G401.6 (cell line): ENCODE data around the gene ARHGAP25.
A peak's percentile ranks its signal among the peaks of the same experiment; 100 is the strongest.

Experiments
- FAIRE-seq: peaks from 2 replicates; lab custom pipeline; 2012; peaks lifted over from hg19 to GRCh38; lab: Jason Lieb, UNC

The ARHGAP25 gene, protein sequence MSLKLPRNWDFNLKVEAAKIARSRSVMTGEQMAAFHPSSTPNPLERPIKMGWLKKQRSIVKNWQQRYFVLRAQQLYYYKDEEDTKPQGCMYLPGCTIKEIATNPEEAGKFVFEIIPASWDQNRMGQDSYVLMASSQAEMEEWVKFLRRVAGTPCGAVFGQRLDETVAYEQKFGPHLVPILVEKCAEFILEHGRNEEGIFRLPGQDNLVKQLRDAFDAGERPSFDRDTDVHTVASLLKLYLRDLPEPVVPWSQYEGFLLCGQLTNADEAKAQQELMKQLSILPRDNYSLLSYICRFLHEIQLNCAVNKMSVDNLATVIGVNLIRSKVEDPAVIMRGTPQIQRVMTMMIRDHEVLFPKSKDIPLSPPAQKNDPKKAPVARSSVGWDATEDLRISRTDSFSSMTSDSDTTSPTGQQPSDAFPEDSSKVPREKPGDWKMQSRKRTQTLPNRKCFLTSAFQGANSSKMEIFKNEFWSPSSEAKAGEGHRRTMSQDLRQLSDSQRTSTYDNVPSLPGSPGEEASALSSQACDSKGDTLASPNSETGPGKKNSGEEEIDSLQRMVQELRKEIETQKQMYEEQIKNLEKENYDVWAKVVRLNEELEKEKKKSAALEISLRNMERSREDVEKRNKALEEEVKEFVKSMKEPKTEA

DNA sequence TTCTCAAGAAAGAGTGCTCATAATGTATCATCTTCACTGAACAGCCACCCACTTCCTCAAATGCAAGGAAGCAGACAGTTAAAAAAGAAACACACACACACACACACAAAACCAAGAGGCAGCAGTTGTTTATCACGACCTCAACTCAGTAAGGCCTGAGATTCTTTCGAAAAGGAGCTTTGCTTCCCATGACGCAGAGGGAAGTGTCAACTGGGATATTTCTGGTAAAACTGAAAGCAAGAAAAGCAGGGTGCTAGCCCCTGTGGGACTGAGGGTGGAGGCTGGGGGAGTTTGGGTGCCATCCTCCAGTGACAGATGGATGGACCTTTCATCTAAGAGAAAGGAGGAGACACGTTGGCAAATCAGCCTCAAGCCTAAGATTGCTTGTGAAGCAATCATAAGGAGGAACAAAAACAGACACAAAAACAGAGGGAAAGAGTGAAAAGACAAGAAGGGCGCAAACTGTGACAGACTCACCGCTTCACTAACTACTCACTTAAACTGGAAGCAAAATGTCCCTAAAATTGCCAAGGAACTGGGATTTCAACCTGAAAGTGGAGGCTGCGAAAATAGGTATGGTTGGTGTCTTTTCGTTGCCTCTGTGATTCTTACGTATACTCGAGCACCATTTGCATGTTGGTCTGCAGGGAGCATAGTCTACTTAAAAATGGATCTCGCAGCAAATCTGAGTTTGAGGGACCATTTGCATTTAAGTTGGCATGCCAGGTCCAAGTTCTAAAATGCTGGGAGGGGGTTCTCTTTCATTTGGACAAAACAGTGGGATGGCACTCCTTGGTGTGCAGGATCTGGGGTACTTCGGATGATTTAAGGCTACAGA lies at the start of gene ARHGAP25:
Gene ARHGAP25 (plus strand): TSS at position 124 of the 838 bp plus-strand sequence. CDS start 389 bp downstream, at position 513.
- no peak for FAIRE-seq

DNA sequence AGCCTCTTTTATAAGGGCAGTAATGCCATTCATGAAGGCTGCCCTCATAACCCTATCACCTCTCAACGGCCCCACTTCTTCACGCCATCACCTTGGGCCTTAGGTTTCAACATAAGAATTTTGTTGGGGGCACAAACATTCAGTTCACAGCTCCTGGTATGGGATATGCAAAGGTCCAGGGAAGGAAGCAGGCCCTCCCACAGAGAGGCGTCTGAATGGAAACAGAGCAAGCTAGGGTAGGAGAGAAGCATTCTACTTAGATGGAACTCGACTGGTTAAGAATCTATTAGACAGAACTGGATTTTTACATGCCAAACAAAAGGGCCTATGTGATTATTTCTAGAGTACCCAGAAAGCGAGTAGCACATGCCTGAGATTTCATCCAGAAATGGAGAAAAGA lies 48.4 kb upstream of the ARHGAP25 start:
- FAIRE-seq, result no peak

DNA sequence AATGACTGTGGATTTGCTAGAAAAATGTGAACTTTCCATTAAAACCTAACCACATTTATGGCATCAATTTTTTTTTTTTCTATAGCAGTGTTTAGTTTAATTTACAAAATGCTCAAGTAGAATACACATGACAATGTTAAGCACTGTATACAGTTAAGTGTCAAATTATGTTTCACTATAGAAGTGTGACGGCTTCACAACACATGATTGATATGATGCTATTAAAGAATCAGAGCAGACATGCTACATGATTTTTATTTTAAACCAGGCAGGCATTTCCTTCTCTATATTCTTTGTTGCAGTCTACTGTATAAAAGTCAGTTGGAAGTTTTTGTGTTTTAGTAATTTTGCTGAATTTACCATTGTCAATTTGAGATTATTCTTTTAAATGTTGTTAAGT lies 47.6 kb upstream of the ARHGAP25 start:
- FAIRE-seq, result no peak

DNA sequence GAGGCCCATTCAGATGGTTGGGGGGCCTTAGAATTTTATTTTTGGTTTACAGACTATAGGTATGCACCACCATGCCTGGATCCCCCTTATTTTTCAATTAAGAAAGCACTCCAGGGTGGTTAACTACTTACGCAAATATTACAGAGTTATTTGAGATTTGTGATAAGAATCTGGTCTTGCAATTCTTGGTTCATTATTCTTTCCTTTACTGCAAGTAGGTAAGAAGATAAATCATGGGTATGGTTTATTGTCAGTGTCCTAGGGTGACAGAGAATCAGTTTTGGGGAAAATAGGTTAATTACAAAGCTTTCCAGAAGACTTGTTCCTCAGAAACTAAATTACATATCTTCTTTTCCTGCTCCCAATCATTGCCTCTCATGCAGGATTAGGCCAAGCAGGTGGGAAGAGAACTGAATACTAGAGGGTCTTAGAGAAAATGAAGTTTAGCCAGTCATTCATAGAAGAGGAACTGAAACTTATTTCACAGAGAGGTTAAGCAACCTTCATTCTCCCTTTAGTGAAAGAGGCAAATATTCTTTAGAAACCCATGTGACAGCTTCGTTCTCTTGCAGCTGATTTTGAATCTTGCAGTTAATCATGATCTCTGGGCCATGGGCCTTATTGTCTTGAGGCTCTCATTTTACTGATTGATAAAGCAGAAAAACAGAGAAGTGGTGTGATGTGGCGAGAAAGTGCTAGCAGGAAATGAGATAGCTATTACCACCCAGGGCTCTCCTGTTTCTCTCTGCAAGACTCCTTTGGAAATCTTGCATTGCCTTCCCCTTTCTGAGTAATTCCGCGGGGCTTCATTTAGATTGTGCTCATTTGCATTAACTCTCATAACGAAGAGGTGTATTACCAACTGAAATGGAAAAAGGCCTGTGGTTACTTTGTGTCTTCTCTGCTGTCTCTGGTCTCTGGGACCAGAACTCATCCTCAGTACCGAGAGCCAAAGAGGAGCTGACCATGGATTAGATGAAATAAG lies 44.8 kb upstream of the ARHGAP25 start:
- no peak for FAIRE-seq

DNA sequence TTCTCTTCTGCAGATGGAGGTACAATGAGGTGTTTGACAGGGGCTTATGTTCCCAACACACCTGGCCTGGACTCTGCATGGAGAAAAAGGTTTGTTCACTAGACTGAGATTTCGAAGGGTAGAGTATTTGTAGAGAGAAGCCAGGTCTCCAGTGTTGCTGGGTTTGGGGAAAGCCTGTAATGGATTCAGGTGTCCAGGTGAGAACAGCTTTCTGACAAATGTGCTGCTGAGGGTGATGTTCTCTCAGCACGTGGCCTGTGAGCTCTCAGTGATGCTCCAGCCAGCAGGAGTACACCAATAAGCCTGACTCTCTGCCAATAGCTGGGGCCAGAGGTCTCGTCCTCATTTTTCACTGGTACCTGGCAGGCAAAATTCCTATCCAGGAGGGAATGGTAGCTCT lies 43.8 kb upstream of the ARHGAP25 start:
- no peak for FAIRE-seq

DNA sequence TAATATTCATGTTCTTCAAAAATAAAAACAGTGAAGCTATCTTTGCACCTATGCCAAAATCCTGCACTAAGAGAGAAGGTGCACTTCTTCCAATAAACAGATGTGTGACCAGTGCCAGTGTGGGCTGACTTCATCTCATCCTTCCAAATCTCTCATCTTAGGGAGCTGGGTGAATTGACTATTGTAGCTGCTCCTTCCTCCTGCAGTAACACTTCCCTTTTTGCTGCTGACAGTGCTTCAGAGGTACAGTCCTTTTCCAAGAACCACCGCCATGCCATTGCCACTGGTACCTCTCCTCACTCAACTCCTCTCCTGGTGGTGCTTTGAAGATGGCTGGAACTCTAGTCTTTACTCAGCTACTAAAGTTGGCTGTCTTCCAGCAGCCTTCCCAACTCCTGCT lies 42.1 kb upstream of the ARHGAP25 start:
- no peak for FAIRE-seq

DNA sequence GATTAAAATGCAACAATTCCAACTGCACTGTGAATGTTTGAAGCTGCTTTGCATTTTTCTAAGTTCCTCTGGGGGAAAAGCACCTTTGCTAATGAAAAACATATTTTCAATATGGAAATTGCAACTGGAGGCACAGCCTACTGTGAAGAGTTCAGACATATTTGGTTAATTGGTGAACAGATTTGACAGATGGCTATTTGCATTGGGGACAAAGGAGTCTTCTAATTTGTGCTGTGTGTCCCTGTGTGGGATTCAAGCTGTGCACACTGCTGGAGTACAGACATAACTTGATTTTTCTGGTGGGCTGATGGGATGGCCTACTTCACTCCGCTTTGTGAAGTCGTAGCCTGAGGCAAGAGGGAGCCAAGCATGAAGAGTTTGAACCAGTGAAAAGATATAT lies 40.7 kb upstream of the ARHGAP25 start:
- FAIRE-seq, result no peak

DNA sequence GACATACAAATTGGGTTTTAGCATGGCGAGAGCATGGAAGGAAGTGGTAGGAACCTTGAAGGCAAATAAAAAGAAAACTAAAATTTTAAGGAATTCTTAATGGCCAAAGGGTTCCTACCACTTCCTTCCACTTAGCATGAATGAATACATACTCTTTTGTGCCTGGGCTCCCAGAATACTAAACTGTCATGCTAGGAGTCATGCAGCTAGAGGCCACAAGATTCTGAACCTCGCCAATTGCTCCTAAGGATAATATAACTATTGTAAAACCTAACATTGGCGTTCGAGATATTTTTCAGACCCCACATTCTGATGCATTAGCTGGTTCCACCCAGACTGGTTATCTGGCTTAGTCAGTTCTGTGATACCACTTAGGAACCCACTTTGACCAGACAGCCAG lies 38.6 kb upstream of the ARHGAP25 start:
- no peak for FAIRE-seq

DNA sequence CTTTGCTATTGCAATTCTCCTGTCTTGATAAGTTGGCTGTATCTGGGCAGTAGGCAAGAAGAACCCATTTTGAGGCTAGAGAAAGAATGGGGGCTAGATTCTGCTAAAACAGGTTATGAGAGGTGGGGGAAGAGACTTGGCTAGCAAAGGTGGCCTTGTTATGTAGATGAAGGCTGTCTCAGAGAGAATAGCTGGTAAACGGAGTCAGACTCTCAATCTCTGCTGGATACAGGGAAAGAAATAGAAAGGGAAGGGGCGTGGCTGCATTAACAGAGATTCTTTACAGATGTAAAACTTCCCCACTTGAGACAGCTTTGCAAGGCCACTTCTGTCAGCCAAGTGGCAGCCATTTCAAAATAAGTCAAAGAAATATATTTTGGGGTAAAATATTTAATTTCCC lies 38.1 kb upstream of the ARHGAP25 start:
- FAIRE-seq, result no peak

DNA sequence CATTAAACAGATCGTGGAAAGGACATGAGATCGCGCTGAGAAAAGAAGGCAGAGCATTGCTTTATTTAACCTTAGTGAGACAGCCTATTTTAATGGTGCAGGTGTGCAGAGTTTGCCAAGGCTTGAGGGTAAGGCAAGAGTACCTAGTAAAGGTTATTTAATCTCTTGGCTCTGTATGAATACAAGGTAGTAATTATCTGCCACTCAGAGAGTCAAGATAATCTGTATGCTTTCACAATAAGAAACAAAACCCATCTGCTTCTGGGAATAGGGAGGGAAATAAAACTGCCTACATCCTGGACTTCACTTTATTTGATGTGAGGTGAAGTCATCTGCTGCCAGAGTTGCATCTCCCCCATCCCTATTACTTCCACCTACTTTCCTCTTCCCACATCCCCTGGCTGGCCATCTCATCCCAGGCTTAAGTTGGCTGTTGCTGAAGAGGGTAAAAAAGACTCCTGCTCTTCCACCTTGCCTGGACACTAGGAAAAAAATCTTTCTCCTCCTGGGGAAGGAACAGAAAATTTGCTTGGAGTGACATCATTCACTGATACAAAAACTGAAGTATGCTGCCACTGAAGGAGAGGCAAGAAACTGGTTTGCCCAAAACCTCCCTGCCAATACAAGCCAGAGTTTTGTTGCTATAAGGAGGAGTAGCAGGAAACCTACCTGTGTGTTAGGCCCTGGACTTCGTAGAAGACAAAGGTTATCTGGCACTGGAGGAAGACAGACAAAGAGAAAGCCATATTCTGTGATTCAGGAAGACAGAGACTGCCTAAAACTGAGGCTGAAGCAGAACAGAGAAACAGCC lies 35.8 kb upstream of the ARHGAP25 start:
- FAIRE-seq, result no peak

DNA sequence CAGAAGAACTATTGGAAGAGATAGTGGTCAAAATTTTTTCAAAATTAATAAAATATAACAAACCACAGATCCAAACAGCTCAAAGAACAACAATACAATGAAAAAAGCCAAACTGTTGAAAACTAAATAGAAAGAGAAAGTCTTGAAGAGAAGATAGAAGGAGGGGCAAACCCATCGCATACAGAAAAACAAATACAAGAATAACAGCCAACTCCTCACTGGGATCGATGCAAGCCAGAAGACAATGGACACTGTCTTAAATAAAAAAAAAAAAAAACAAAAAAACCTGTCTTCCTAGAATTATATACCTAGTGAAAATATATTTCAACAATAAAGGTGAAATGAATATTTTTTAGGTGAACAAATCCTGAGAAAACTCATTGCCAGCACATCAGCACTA lies 34.1 kb upstream of the ARHGAP25 start:
- FAIRE-seq, result no peak

DNA sequence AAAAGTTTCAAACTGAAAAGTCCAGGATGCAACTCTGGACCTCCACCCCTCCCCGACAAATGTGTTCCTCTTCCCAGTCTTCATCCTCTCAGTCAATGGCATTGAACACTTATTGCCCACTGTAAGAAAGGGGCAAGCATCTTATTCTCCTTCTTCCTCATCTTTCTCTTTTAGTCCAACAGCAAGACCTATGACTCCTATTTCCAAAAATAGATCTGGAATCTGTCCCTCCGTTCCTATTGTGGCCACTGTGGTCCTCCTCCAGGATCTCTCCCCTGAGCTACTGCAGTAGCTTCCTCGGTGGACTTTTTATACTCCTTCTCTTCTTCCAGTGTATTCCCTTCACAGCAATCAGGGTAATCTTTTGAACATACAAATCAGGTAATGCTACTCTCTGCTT lies 28.0 kb upstream of the ARHGAP25 start:
- FAIRE-seq, result no peak

DNA sequence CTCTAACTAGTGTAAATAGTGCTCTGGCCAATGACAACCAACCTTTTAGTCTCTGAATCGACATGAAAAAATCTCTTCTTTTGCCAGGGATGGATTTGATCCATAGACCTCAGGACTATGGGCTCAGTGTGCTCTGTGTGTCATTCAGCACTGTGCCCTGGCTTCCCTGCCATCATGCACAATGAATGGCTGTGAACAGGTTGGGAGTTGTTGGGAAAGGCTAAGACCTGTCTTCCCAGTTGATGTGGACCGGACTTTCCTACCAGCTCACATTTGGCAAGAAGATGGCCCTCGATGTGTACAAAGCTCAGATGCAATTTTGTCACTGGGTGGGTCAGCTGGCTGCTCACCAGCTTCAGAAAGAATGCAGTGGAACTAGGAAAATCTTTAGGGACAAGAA lies 26.0 kb upstream of the ARHGAP25 start:
- no peak for FAIRE-seq

DNA sequence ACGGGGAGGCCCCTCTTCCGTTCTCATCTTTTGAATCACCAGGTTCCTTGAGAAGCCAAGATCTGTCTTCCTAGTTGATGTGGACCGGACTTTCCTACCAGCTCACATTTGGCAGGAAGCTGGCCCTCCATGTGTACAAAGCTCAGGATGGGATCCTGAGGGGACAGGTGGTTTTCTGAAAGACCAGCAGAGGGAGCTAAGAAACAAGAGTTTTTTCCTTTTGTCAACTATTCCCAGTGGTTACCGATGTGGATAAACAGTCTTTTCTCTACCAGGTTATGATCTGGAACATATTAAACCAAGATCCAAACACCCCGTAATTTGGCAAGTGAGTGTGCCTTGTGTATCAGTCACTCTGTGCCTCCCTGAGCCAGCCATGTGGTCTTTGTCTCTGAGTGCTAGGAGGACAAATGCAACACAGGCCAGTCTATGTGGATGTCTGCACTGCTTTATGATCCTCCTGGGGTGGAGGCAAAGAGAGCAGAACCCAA lies 25.1 kb upstream of the ARHGAP25 start:
- FAIRE-seq, result peak; percentile 6

DNA sequence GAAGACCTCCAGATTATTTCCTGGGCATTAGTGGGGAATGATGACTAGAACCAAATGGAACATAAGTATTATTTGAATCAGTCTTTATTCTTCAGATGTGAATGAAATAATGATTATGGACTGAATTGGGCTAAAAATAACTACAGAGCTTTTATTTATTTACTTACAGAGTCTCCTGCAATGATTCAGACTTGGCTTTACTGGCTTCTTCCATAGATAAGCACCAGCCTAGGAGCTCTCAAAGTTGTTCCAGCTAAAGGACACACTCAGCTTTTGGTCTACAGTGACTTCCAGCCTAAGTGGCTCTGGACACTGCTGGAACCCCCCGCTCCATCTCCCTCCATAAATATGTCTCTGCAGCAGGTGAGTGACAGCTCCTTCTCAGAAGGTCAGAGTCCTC lies 24.3 kb upstream of the ARHGAP25 start:
- FAIRE-seq, result no peak

DNA sequence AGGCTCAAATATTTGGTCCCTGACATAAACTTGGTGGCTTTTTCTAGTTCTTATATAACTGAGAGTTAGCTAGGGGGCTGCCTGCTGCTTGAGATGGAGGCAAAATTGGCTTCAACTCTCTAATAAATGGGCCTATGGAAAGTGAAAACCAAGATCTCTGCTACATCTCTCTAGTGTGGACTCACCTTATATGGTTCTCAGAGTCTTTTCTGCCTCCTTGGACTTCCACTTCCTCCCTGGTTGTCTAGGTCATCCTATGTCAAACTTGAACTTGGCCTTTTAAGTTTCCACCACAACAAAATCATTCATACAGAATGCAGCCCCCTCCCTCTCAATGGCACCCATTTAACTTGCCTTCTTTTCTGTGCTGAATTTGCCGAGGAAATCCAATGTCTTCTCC lies 23.9 kb upstream of the ARHGAP25 start:
- FAIRE-seq, result no peak

DNA sequence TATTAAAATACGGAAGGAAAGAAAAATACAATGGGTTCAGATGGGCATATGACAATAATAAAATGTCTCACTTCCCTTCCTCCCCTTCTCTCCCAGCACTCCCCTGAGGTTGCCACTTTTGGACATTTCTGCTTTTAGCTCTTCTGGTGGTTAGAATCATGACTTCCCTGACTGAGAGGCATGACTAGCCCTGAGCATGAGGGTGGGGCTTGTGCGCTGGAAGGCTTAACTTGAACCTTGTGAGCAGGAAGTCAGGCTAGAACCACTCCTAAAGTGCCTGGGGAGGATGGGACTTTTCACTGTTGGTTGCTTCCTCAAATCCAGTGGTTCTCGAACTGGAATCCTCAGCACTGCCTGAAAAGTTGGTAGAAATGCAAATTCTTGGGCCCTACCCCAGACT lies 19.7 kb upstream of the ARHGAP25 start:
- no peak for FAIRE-seq

DNA sequence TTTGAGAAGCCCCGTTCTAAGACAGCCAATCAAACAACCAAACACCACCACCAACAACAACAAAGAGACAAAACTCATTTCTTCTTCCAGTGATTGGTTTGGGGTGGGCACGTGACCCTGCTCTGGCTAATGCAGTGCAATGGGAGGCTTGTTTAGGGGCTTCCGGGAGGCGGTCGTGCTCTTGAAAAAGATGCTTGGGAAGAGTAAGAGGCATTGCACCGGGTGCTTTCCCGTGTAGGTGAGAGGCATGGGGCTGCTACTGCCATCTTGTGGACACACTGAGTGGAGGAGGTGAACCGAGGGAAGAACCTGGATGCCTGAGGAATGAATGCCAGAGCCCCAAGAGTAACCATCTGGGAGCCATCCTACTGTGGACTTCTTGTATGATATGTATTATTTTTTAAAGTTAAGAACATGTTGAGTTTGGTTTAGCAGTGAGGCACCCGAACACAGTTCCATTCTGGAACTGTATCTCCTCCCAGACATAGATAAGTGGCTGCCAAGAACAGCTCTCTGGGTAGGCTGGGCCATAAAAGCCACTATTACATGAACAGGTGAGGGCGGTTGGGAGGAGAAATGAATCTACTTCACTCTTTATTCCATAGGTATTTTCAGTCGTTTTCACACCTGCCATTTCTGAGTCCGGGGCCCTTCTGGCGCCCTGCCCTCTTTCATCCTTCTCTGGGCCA lies 19.1 kb upstream of the ARHGAP25 start:
- FAIRE-seq, result no peak

DNA sequence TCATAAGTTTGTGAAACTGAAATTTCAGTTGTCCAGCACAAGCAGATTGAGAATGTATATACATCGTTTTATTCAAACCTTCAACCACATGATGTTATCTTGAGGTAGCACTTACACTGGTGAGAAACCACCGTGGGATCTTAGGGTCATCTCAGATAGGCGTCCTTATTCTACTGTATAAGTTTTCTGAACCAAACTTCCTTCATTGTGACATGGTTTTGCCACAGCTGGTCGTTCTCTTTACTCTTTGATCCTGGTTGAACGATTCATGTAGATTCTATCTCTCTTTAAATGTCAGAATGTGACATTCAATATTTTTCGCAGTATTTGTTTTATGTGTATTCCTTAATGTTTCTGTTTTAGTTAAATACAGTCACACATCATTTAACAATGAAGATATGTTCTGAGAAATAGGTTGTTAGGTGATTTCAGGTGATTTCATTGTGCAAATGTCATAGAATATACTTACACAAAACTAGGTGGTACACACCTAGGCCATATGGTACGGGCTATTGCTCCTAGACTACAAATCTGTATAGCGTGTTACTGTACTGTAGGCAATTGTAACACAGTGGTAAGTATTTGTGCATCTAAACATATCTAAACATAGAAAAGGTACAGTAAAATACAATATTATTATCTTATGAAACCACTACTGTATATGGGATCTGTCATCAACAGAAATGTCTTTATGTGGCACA lies 17.9 kb upstream of the ARHGAP25 start:
- no peak for FAIRE-seq

DNA sequence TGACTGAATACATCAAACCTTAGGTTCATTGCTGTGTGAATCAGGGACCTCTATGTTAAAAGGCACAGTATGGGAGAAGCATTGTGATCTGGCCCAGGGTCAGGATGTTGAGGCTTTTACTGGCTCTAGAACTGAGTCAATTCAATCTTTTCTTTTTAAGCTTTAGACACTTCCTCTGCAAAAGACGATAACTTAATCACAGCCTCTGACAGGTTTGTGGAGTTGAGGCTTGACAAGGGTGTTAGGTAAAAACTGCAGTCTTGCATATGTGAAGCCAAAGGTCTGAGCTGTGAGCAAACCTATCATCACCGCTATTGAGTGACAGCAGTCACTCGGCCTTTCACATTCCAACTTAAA lies 17.3 kb upstream of the ARHGAP25 start:
- FAIRE-seq, result no peak
